ENCODE data around the gene PPP1R14D.

- TF ChIP-seq EZH2 (IDR thresholded peaks at IDR 0.05) (no peak), POLR2AphosphoS5 (IDR thresholded peaks at IDR 0.05; ENCODE audit: borderline replicate concordance, low read depth, low read length) (no peak), FOXP2 (optimal IDR thresholded peaks at IDR 0.05; ENCODE audit: control extremely low read depth, extremely low read length, insufficient read depth) (no peak)
Observed at GRCh38 chr15:40789999-40790398, 38.5 kb downstream of the PPP1R14D start.

Data from SK-N-MC (cell line).